PFSK-1 (cell line): Measurements from ENCODE around the gene HDHD5.

ENCODE experiments used
- FOXP2 ChIP-seq: optimal IDR thresholded peaks from 2 replicates; pipeline ENCODE3; 2011; ENCODE audit warnings: borderline replicate concordance, control low read depth, inconsistent platforms; ENCODE audit not compliant: insufficient read depth; ENCODE audit errors: extremely low read length, extremely low read depth
- POLR2AphosphoS5 ChIP-seq: IDR thresholded peaks from 2 replicates; pipeline ENCODE4 v1.6.1; 2012; ENCODE audit warnings: low read depth, mild to moderate bottlenecking, control low read depth, low read length, moderate library complexity
- REST ChIP-seq, 2 experiments: IDR thresholded peaks; 2 replicates each; pipeline versions ENCODE4 v1.6.1 to v1.8.0; 2011 to 2012; ENCODE audit warnings: low read depth in 2 of 2, low read length in 2 of 2, control low read depth in 1 of 2, inconsistent platforms in 1 of 2, mild to moderate bottlenecking in 1 of 2, moderate library complexity in 1 of 2; ENCODE audit not compliant: insufficient read depth in 1 of 2
- SIN3A ChIP-seq: IDR thresholded peaks from 2 replicates; pipeline ENCODE4 v1.6.1; 2012; ENCODE audit warnings: mild to moderate bottlenecking, low read length, moderate library complexity, borderline replicate concordance; ENCODE audit not compliant: insufficient read depth
- TAF1 ChIP-seq: IDR thresholded peaks from 2 replicates; pipeline ENCODE4 v1.6.1; 2012; ENCODE audit warnings: low read length, control low read depth, borderline replicate concordance; ENCODE audit not compliant: insufficient read depth

The HDHD5 gene

GRCh38 chr22:17095538-17095937 is 63.5 kb downstream of the HDHD5 start:
- no peak for TF ChIP-seq POLR2AphosphoS5
- no peak for TF ChIP-seq FOXP2
- TF ChIP-seq REST (IDR thresholded peaks at IDR 0.05; ENCODE audit: insufficient read depth in 1 of 2, low read depth in 2 of 2, low read length in 2 of 2): no peak
- no peak for TF ChIP-seq SIN3A
- no peak for TF ChIP-seq TAF1

GRCh38 chr22:17093081-17093480 is 66.0 kb downstream of the HDHD5 start:
- TF ChIP-seq POLR2AphosphoS5: no peak
- TF ChIP-seq REST (IDR thresholded peaks at IDR 0.05; ENCODE audit: insufficient read depth in 1 of 2, low read depth in 2 of 2, low read length in 2 of 2): no peak
- TF ChIP-seq SIN3A: no peak
- no peak for TF ChIP-seq FOXP2
- TF ChIP-seq TAF1: no peak

GRCh38 chr22:17091851-17092250 is 67.2 kb downstream of the HDHD5 start:
- TF ChIP-seq POLR2AphosphoS5 (no peak), SIN3A (no peak), REST (IDR thresholded peaks at IDR 0.05; ENCODE audit: insufficient read depth in 1 of 2, low read depth in 2 of 2, low read length in 2 of 2) (no peak), FOXP2 (no peak), TAF1 (no peak)

GRCh38 chr22:17090550-17090949 is 68.5 kb downstream of the HDHD5 start:
- TF ChIP-seq REST (IDR thresholded peaks at IDR 0.05; ENCODE audit: insufficient read depth in 1 of 2, low read depth in 2 of 2, low read length in 2 of 2) (no peak), SIN3A (no peak), TAF1 (no peak), FOXP2 (no peak), POLR2AphosphoS5 (no peak)
